Daoy (cell line): Measurements from ENCODE around the gene FIGNL2. TPM values are rescaled to one million over a fixed set of nuclear protein-coding genes. Genes with fewer than 3 reads are reported as not detected.
A peak's percentile ranks its signal among the peaks of the same experiment; 100 is the strongest.
"Not testable (repeated sequence)": the region's sequence is repeated elsewhere in the genome, so short reads cannot be mapped to it uniquely, and the experiment has no call there.

ENCODE experiments used
- DNase-seq: peaks from one replicate; pipeline ENCODE4 v3.0.0-alpha.2; 2015; ENCODE audit warnings: low read depth
- total RNA-seq: library from RNA; depleted of rRNA; stranded (reverse); fragments of >200 nt; shearing (Covaris generic); gene quantifications from 2 replicates; pipeline ENCODE4 v1.2.3, GENCODE V29; 2014; rRNA removed

The FIGNL2 gene, protein sequence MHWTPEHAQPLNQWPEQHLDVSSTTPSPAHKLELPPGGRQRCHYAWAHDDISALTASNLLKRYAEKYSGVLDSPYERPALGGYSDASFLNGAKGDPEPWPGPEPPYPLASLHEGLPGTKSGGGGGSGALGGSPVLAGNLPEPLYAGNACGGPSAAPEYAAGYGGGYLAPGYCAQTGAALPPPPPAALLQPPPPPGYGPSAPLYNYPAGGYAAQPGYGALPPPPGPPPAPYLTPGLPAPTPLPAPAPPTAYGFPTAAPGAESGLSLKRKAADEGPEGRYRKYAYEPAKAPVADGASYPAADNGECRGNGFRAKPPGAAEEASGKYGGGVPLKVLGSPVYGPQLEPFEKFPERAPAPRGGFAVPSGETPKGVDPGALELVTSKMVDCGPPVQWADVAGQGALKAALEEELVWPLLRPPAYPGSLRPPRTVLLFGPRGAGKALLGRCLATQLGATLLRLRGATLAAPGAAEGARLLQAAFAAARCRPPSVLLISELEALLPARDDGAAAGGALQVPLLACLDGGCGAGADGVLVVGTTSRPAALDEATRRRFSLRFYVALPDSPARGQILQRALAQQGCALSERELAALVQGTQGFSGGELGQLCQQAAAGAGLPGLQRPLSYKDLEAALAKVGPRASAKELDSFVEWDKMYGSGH
- total RNA-seq, result 0.09 TPM in 1 of 2 replicates, not detected in the other

DNA sequence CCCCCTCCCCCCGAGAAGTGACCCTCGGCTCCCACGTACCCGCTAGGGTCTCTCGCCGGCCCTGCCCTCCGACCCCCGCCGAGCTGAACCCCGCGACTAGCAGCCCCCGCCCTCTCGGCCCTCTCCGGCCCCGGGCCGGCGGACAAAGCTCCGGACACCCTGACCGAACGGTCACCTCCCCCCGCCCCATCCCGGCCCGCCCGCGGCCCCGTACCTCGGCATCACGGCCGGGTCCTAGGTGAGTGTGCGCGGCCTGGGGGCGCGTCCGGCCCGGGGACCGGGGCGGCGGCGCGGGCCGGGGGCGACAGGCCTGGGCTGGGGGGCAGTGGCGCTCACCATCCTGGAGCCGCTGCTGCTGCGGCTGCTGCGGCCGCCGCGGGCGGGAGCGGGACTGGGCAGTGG is at the start of gene FIGNL2:
Gene FIGNL2 (minus strand): TSS at position 393 of the 402 bp plus-strand sequence. CDS start 26,305 bp downstream, outside the sequence.
- DNase-seq, result no peak

DNA sequence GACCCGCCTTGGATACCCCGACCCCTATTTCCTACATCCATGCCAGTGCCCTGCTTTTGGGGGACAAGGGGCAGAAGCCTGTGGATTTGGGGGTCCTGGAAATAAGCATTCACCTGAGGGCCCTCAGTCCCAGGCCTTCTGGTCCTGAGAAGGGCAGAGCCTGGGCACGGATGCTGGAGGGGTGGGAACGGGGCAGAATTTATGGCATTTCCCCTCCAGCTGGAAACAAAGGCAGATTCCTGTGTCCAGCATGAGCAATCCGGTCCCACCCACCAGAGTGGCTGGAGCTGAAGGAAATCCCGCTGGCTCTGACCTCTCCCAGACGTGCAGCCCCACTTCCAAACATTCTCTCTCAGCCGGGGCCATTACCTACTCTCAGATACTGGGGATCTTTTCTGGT is 48.7 kb upstream of the FIGNL2 start:
- DNase-seq, result no peak

DNA sequence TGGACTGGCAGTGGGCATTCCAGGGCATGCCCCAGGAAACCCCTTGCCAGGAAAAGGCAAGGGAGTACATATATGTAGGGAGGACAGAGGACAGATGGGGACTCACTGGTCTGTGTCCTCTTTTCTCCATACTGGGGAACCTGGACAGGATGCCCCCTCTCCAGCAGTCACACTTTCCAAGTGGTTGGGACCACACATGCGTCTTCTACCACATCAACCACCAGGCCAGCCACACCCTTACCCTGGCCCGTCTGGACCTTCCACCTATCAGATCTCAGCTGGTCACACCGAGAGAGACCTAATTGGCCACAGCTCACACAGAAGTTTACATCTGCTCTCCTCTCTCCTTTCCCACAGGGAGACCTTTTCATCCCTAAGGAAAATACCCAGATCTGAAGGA is 47.7 kb upstream of the FIGNL2 start:
- no peak for DNase-seq

DNA sequence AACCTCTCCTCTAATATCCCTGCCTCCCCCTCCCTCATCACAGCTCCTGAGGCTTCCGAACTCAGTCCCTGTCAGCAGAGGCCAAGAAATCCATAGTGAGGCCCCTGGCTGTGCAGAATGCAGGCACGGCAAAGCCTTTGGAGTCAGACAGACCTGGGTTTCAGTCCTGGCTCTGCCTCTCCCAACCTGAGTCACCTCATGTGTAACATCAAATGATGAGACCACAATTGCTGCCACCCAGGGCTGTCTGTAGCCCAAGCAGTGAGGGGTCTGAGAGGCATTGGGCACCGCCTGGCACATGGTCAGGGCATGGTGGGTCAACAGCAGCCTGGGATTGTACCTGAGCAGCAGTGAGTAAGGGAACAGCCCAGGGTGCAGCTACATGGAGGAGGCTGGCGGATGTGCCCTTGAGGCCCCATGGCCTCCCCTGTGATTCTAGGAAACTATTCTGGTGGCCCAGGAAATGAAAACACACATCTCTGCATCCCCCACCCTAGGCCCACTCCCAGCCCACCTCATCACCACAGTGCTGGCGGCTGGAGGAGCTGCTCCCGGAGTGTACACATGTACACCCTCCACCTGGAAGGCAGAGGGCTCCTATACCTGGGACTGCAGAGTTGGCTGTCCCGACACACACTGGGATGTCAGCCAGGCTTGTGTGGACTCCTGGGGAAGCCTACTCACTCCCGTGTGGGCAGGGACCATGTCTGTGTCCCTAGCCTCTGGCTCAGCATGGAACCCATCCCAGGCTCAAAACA is 47.0 kb upstream of the FIGNL2 start:
- no peak for DNase-seq

DNA sequence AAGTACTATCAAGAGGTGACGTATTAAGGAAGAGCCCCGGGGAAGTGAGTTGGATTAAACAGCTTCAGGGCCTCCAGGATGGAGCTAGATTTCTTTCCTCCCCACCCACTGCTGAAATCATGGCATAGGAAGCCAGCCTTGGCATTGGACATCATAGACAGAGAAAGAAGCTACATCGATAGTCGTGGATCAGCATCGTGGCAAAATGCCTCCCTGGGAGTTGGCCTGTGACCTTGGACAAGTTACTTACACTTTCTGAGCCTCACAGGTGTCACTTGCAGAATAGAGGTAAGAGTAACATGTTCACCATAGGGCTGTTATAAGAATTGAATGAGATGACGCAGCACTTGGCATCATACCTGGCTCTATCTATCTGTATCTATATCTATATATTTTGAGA is 45.3 kb upstream of the FIGNL2 start:
- DNase-seq, result no peak

DNA sequence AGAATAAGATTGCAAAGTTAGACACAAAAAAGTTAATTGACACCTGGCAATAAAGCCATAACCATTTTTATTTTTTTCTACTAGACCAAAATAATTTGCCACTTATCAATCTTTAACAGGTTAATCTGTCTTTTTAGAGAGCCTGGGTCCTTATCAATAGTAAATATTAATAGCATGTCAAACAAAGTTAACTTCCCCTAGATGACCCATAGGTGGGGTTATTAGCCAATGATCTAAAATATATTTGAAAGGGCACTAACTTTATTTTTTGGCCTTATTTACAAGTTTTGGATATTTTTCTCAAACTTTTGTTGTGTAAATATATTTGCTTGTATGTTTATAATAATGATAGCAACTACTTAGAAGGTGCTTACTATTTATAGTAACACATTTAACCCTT is 43.3 kb upstream of the FIGNL2 start:
- no peak for DNase-seq

DNA sequence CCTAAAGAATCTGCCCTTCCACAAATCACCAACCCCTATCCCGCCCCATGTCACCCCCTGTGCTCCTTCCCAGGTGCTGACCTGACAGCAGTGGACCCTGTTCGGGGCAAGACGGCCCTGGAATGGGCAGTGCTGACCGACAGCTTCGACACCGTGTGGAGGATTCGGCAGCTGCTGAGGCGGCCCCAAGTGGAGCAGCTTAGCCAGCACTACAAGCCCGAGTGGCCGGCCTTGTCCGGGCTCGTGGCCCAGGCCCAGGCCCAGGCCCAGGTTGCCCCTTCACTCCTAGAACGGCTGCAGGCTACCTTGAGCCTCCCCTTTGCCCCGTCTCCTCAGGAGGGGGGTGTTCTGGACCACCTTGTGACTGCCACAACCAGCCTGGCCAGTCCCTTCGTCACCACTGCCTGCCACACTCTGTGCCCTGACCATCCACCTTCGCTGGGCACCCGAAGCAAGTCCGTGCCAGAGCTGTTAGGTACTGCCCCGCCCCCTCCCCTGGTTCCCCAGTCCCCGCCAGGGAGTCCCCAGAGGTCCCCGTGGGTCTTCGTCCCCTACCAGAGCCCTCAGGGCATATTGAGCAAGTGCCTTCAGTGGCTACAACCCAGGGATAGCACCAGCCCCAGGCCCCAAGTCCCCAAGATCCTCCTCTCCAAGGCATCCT is 42.1 kb upstream of the FIGNL2 start:
- DNase-seq, result no peak

DNA sequence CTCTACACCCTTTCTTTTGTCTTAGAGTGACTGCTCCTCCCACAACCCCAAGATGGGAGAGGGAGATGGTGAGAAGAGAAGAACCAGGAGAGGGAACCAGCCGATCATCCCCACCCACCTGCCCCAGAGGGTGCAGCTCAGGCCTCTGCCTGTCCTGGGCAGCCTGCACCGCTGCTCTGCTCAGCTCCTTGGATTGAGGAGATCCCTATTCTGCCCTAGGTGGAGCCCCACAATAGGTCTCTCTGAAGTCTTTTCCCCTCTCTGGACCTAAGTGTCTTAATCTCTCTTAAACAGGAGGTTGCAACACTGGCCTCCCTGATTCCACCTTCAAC is 41.6 kb upstream of the FIGNL2 start:
- no peak for DNase-seq

DNA sequence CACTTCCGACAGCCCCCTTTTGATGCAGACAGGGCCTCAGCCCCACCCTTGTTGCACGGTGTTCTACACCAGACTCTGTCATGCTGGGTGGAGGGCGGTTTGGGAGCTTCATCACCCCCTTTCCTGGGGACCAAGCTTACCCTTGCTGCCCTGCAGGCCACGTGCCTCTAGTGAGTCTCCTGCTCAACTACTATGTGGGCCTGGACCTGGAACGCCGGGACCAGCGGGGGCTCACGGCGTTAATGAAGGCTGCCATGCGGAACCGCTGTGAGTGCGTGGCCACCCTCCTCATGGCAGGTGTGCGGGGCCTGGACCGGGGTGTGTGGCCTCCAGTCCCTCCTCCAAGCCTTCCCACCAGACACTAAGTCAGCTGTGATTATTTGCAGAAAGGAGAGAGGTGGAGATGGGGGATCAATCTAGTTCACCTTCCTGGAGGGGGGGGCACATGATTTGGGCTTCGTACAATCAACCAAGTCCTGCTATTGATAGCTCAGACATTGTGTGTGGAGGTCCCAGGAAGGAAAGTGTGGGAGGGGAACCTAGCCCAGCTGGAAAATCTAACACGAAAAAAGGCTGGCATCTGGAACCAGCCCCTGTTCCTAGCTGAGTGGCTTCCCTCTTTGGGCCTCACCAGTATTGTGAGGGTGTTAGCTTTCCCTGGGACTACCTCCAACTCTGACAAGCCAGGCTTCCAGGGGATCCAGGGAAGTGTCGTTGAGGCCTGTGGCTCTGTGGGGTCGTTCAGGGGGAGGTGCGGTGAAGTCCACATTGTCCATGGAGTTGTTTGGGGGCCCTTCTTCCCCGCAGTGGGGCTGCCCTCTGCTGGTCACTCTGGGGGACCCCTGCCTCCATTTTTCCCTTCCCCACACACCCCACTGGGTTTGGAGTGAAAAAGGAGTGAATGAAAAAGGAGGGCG is 41.0 kb upstream of the FIGNL2 start:
- no peak for DNase-seq

DNA sequence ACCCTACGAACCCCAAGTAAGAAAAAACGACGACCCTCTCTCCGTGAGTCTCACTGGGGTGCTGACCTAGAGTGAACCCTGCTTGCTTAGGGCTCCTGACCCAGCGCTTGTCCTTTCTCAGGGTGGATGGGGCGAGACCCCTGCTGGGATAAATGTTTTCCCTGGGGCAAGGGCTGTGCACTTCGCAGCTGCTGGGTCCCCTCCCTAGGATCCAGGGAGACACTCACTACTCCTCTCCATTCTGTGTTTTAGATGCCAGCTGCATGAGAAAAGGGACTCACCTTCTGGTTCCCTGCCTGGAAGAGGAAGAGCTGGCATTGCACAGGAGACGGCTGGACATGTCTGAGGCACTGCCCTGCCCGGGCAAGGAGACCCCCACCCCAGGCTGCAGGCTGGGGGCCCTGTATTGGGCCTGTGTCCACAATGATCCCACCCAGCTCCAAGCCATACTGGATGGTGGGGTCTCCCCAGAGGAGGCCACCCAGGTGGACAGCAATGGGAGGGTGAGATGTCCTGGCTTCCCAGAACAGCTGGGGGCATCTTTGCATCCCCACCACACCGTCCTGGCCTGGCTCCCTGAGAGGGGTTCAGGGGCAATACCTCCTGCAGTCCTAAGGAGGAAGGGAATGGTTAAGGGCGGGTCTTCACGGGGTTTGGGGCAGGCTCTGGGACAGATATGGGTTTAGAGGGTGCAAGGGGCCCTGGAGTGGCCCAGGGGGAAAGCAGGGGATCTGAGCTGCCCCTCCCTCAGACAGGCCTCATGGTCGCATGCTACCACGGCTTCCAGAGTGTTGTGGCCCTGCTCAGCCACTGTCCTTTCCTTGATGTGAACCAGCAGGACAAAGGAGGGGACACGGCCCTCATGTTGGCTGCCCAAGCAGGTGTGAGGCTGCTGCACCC is 40.0 kb upstream of the FIGNL2 start:
- DNase-seq, result no peak

DNA sequence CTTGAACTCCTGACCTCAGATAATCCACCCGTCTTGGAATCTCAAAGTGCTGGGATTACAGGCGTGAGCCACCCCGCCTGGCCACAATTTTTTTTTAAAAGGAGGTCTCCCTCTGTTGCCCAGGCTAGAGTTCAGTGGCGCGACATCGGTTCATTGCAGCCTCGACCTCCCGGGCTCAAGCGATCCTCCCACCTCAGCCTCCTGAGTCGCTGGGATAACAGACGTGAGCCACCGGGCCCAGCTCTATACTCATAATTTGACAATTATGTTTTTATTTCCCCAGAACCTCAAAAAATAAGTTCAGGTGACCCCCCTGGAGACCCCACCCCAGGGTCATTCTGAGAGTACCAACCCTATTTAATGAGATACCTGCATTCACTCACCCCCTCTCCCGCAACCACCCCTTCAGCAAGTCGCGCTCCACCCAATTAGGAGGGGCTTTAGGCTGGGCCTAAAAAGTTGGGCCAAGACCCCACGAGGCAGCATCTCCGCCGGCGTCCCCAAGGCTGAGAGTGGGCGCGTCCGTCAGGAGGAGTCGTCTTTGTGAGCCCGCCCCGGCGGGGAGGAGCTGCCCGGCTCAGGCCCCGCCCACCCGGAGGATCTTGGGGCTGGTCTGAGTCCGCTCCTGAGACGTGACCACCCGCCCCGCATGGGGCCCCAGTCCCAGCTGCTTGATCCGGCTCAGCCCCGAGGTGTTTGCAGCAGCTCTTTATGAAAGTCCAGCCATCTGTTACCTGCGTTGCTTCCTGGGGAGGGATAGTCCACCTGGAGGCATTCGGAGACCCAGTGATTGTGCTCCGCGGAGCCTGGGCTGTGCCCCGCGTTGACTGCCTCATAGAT is 39.2 kb upstream of the FIGNL2 start, which contains the start of gene ANKRD33:
Gene ANKRD33 (plus strand): TSS at position 628 of the 840 bp plus-strand sequence. CDS start 84 bp downstream, at position 712.
- DNase-seq, result no peak

DNA sequence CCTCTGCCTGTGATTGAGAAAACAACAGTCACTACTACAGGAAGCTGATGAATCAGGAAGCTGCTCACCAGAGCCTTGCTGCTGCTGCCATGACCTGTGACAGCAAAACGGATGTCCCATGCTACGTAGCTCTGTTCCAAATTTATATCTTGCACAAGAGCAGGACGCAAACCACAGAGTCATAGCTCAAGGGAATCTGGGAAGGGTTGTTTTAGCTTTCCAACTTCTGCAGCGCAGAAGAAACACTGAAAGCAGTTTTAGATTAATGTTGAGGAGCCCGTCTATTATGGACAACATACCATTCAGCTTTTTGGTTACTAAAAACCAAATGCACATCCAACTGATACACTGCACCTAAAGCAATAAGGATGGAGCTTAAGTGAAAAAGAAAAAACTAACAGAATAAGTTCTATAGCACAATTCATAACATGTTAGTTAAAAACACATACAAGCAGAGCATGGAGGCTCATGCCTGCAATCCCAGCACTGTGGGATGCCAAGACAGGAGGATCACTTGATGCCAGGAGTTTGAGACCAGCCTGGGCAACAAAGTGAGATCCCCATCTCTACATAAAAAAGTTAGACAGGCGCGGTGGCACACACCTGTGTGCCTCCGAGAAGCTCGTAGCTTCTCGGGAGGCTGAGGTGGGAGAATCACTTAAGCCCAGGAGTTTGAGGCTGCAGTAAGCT is 37.6 kb upstream of the FIGNL2 start:
- peak; percentile 82 for DNase-seq

DNA sequence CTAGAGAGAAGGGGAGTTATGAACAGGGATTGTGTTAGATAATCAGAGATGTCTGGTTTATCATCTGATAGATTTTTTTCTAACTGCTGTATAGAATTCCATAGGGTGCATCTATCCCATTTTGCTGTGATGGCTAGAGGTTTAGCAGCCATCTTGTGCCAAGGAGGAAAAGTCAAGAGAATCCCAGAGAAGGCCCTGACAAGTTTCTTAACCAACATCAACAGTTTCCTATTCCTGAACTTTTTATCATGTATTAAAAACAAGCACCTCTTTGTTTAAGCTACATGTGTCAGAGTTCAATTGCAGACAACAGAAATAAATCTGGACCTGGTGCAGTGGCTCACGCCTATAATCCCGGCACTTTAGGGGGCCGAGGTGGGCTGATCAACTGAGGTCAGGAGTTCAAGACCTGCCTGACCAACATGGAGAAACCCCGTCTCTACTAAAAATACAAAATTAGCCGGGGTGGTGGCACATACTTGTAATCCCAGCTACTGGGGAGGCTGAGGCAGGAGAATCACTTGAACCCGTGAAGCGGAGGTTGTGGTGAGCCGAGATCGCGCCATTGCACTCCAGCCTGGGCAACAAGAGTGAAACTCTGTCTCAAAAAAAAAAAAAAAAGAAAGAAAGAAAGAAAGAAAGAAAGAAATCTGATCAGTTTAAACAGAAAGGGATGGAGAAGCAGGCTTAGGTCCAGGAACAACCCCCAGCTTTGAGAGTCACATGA is 36.9 kb upstream of the FIGNL2 start:
- not testable (repeated sequence) for DNase-seq

DNA sequence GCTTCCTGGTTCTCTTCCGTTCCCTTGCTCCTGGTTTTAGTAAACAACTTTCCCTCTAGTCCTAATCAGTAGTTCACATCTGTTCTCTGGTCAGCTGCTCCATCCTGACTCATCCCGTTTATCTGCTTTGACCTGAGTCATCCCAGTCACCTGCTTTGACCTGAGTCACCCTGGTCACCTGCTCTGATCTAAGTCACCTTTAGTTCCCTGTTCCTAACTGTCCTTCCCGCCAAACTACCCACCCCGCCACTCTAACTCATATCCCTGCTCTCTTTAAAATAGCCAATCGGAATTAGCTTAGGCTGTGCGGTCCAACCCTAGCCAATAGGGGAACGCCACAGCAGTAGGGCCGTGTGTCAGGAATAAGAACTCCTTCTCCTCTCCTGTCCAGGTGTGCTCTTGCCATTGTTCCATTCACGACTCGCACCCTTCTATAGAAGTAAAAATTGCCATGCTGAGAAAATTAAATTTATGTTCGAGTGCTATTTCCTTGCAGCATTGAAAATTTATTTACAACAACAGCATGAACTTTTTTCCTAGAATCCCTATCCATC is 36.2 kb upstream of the FIGNL2 start:
- no peak for DNase-seq

DNA sequence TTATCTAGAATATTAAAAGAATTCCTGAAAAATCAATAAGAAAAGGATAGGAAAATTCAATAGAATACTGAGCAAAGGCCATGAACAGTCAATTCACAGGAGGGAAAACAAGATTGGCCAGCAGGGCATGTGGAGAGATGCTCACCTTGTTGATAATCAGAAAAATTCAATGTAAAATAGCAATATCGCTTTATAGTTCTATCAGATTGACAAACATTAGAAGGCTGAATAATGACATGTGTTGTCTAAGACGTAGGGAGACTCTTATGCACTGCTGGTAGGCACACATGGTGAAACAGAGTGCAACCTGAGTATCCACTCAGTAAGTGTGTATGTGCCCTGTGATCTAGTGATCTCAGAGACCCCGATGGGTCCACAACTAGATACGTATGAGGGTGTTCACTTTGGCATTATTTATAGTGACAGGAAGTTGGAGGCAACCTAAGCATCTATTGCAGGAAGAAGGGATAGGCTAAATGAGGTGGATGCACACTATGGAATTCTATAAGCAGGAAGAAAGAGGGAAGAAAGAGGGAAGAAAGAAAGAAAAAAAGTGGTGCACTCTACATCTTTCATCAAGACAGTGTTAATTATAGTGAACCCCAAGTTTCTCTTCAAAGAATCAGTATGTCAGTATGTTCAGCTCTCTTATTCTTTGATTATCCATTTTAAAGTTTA is 35.6 kb upstream of the FIGNL2 start:
- DNase-seq, result no peak

DNA sequence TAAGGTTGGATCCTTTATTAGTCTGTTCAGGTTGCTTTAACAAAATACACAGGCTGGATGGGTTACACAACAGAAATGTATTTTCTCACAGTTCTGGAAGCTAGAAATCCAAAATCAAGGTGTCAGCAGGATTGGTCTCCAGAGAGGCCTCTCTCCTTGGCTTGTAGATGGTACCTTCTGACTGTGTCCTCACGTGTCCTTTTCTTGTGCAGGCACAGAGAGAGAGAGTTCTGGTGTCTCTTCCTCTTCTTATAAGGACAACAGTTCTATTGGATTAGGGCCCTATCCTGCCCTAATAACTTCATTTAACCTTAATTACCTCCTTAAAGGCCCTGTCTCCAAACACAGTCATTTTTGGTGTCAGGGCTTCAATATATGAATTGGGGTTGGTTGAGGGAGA is 34.8 kb upstream of the FIGNL2 start:
- DNase-seq, result no peak

DNA sequence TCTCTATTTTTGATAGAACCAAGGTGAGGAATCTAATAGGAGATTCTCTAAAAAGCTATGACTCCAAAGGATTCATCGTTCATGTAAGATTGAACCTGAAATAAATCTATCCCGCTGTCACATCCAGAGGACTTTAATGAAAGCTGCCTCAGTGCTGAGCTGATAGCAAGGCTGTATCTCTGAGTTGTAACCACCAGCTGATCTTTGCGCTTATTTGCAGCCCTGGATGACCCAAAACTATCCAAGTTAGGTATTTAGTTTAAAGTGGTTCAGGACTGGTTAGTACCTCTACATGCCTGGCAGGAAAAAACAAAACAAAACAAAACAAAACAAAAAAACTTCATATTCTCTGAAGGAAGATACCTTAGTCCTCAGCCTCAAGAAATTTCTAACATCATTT is 30.6 kb upstream of the FIGNL2 start:
- no peak for DNase-seq
